GM10266 (cell line): ENCODE measurements around the gene WNK2.

ENCODE experiments used
- DNase-seq: peaks from one replicate; pipeline ENCODE4 v3.0.0; 2012; ENCODE audit errors: extremely low spot score
- TF ChIP-seq, protein P1 (sequence below): IDR thresholded peaks from 2 replicates; pipeline ENCODE4 v1.5.1; 2012; ENCODE audit warnings: mild to moderate bottlenecking, low read depth; ENCODE audit not compliant: control insufficient read depth, insufficient read depth; ENCODE audit errors: missing control alignments

Gene WNK2

GRCh38 chr9:93181672-93182435 lies 2.1 kb upstream of the WNK2 start:
- DNase-seq: no peak
- TF ChIP-seq, protein P1, sequence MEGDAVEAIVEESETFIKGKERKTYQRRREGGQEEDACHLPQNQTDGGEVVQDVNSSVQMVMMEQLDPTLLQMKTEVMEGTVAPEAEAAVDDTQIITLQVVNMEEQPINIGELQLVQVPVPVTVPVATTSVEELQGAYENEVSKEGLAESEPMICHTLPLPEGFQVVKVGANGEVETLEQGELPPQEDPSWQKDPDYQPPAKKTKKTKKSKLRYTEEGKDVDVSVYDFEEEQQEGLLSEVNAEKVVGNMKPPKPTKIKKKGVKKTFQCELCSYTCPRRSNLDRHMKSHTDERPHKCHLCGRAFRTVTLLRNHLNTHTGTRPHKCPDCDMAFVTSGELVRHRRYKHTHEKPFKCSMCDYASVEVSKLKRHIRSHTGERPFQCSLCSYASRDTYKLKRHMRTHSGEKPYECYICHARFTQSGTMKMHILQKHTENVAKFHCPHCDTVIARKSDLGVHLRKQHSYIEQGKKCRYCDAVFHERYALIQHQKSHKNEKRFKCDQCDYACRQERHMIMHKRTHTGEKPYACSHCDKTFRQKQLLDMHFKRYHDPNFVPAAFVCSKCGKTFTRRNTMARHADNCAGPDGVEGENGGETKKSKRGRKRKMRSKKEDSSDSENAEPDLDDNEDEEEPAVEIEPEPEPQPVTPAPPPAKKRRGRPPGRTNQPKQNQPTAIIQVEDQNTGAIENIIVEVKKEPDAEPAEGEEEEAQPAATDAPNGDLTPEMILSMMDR: no peak

GRCh38 chr9:93182572-93182971 lies 1.4 kb upstream of the WNK2 start:
- no peak for DNase-seq
- TF ChIP-seq, protein P1: no peak

DNA sequence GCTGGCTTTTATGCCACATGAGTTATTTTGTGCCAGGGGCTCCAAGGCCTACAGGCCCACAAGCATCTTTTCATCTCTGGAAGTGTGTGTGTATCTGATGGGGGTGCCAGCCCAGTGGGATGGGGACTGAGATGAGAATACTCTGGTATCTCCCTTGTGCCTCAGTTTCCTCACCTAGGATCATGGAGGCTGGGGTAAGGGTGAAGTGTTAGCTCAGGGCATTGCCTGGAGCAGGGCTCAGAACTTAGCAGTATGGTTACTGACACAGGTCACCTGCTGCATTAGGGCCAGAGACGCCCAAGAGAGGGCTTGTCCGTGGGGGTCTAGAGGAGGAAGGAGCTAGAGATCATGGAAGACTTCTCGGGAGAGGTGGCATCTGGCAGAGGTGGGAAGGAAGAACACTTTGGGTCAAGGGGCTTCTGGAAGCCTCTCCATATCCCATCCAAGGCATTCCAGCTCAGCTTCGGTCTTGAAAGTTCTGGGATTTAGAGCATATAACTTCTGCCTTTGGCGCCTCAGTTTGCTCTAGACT lies 742 bp upstream of the WNK2 start:
- TF ChIP-seq, protein P1: no peak
- DNase-seq: no peak

DNA sequence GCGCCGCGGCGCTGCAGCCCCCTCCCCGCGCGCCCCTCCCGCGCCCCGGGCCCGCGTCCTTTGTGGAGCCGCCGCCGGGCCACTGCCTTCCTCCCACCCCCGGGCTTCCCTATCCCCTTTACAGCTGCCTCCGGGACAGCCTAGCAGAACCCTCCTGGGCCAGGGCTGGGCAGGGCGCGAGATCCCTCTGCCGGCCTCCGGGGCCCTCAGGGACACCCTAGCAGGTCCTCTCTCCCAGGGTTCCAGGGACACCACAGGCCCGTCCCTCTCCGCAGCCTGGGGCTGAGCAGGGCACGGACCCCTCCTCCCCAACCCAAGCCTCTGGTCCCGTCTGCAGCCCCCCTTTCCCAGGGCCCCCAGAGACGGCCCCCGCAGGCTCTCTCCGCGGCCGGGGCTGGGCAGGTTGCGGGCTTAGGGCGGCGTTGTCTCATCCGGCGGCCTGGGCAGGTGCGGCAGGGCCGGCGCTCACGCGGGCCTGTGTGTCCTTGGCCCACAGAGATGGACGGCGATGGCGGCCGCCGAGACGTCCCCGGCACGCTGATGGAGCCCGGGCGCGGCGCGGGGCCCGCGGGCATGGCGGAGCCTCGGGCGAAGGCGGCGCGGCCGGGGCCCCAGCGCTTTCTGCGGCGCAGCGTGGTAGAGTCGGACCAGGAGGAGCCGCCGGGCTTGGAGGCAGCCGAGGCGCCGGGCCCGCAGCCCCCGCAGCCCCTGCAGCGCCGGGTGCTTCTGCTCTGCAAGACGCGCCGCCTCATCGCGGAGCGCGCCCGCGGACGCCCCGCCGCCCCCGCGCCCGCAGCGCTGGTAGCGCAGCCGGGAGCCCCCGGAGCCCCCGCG lies 710 bp downstream of the WNK2 start:
- TF ChIP-seq, protein P1: no peak
- DNase-seq: peak; percentile 75

GRCh38 chr9:93185266-93186214 lies 1.6 kb downstream of the WNK2 start:
- no peak for DNase-seq
- TF ChIP-seq, protein P1: no peak

GRCh38 chr9:93186215-93186945 lies 2.4 kb downstream of the WNK2 start:
- DNase-seq: no peak
- TF ChIP-seq, protein P1: no peak
